K562 (cell line): ENCODE data around the gene FASTKD1.

Experiments used
- CTCF ChIP-seq, 3 experiments: IDR thresholded peaks in 2 of 3; conservative IDR thresholded peaks in 1 of 3; 2 replicates each; pipeline ENCODE4 v1.5.1; 2011 to 2012; ENCODE audit warnings: low read length in 3 of 3, mild to moderate bottlenecking in 3 of 3, control low read depth in 2 of 3, improper control_type of control experiment in 1 of 3, inconsistent platforms in 1 of 3, low read depth in 1 of 3, mixed read lengths in 1 of 3, moderate library complexity in 1 of 3; ENCODE audit not compliant: insufficient read depth in 2 of 3
- GATAD2A ChIP-seq: fragments of 450-650 bp; IDR thresholded peaks from 2 replicates; pipeline ENCODE4 v1.6.1; 2017
- MAFF ChIP-seq: IDR thresholded peaks from 2 replicates; pipeline ENCODE4 v1.6.1; 2012; ENCODE audit warnings: low read length, improper control_type of control experiment
- MXI1 ChIP-seq: IDR thresholded peaks from 2 replicates; pipeline ENCODE4 v1.6.1; 2011; ENCODE audit warnings: low read depth, mild to moderate bottlenecking, improper control_type of control experiment, low read length
- NCOA1 ChIP-seq: fragments of 450-650 bp; IDR thresholded peaks from 2 replicates; pipeline ENCODE4 v1.6.1; 2016; ENCODE audit warnings: low read depth
- RREB1 ChIP-seq: fragments of 250-450 bp; sonication (Bioruptor Pico); IDR thresholded peaks from 2 replicates; pipeline ENCODE4 v1.4.0; 2020
- SMAD3 ChIP-seq: fragments of 450-650 bp; formaldehyde crosslinking; conservative IDR thresholded peaks from 2 replicates; pipeline ENCODE4 v1.4.0; 2020; ENCODE audit warnings: mild to moderate bottlenecking
- ZFP36 ChIP-seq: fragments of 150-350 bp; IDR thresholded peaks from 2 replicates; pipeline ENCODE4 v1.6.1; 2018; ENCODE audit warnings: low read length, low read depth; ENCODE audit not compliant: partially characterized antibody
- ZNF121 ChIP-seq: sonication (generic); formaldehyde crosslinking; conservative IDR thresholded peaks from 2 replicates; pipeline ENCODE4 v1.8.0; 2022; ENCODE audit warnings: missing genetic modification reagents
- TF ChIP-seq, protein P1 (sequence below): sonication (generic); formaldehyde crosslinking; IDR thresholded peaks from 2 replicates; pipeline ENCODE4 v1.8.0; 2022; ENCODE audit warnings: mild to moderate bottlenecking, missing genetic modification reagents
- TF ChIP-seq, protein P2 (sequence below): sonication (generic); formaldehyde crosslinking; IDR thresholded peaks from 2 replicates; pipeline ENCODE4 v1.9.0; 2022; ENCODE audit warnings: mild to moderate bottlenecking, missing genetic modification reagents

DNA sequence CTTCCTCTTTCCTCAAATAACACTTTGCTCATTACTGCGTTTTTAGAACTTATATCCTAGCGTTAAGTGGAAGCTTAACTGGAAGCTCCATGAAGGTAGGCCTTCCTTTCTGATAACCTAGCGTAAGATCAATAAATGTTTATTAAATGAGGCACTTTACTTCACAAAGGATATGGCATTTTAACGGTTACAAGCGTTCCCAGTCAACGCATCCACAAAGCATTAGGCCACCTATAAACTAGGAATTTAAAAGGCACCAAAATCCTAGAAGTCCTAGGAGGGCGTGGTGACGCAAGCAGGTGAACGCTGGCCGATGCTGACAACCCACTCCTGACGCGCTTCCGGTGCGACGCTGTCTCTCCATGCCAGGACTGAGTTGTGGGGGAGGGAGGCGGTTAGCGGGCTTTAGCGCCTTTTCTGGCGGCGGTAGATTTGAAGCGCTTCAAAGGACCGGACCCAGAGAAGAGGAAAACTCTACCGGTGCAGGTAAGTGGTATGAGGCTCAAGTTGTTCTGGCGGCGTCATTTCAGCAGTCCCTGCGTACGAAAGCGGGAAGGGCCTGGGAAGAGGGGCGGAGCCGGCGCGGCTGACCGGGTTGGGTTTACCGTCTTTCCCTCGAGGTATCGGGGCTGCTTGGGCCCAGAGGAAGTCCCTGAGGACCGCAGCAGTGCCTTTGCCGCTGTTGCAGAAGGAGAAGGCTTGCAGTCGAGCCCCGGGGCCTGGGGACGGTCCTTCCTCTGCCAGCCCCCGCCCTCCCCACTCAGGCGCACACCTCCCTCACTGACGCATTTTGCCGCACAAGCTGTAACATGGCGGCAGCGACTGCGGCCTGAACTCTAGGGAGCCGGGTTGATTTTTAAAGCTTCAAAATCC, 10.6 kb upstream of the FASTKD1 start, which contains the start of gene PPIG:
- no peak for TF ChIP-seq RREB1
- 0 out of 6 replicates have a peak, but pooled peaks of 1 of the 3 experiments have one; percentile 13 for TF ChIP-seq CTCF (IDR thresholded peaks at IDR 0.05 in 2 of 3, conservative IDR thresholded peaks at IDR 0.05 in 1 of 3; ENCODE audit: insufficient read depth in 2 of 3, low read depth in 1 of 3, low read length in 3 of 3)
- no peak for TF ChIP-seq ZNF121 (CRISPR knock-in tag)
- TF ChIP-seq, protein P1, sequence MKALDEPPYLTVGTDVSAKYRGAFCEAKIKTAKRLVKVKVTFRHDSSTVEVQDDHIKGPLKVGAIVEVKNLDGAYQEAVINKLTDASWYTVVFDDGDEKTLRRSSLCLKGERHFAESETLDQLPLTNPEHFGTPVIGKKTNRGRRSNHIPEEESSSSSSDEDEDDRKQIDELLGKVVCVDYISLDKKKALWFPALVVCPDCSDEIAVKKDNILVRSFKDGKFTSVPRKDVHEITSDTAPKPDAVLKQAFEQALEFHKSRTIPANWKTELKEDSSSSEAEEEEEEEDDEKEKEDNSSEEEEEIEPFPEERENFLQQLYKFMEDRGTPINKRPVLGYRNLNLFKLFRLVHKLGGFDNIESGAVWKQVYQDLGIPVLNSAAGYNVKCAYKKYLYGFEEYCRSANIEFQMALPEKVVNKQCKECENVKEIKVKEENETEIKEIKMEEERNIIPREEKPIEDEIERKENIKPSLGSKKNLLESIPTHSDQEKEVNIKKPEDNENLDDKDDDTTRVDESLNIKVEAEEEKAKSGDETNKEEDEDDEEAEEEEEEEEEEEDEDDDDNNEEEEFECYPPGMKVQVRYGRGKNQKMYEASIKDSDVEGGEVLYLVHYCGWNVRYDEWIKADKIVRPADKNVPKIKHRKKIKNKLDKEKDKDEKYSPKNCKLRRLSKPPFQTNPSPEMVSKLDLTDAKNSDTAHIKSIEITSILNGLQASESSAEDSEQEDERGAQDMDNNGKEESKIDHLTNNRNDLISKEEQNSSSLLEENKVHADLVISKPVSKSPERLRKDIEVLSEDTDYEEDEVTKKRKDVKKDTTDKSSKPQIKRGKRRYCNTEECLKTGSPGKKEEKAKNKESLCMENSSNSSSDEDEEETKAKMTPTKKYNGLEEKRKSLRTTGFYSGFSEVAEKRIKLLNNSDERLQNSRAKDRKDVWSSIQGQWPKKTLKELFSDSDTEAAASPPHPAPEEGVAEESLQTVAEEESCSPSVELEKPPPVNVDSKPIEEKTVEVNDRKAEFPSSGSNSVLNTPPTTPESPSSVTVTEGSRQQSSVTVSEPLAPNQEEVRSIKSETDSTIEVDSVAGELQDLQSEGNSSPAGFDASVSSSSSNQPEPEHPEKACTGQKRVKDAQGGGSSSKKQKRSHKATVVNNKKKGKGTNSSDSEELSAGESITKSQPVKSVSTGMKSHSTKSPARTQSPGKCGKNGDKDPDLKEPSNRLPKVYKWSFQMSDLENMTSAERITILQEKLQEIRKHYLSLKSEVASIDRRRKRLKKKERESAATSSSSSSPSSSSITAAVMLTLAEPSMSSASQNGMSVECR (CRISPR knock-in tag), result peak; percentile 92
- TF ChIP-seq, protein P2, sequence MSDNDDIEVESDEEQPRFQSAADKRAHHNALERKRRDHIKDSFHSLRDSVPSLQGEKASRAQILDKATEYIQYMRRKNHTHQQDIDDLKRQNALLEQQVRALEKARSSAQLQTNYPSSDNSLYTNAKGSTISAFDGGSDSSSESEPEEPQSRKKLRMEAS, result peak; percentile 79
- no peak for TF ChIP-seq ZFP36
- TF ChIP-seq NCOA1, result peak; percentile 87
- TF ChIP-seq MAFF, result no peak
- TF ChIP-seq MXI1, result peak; percentile 83
- no peak for TF ChIP-seq SMAD3 (CRISPR knock-in tag)
- no peak for TF ChIP-seq GATAD2A
